GM13977 (cell line): ENCODE results near the gene FARP1.

Experiments
- DNase-seq: peaks from one replicate; pipeline ENCODE4 v3.0.0; 2012; ENCODE audit warnings: low spot score
- CTCF ChIP-seq: IDR thresholded peaks from 2 replicates; pipeline ENCODE4 v1.5.1; 2012; ENCODE audit warnings: mild to moderate bottlenecking, control low read depth; ENCODE audit not compliant: insufficient read depth; ENCODE audit errors: extremely low read depth, missing control alignments
- in situ Hi-C: fragments of 300-500 bp; cut with MboI; formaldehyde crosslinking; loops from one replicate; pipeline ENCODE4 v1.12.0; 2022; ENCODE audit warnings: low sequenced_read_pairs, low pct_unique_long_range_greater_than_20kb, mixed read lengths, inconsistent platforms; ENCODE audit not compliant: unreplicated experiment

Gene FARP1

GRCh38 chr13:98175823-98176222 is 32.9 kb downstream of the FARP1 start:
- DNase-seq = no peak
- in situ Hi-C loops = no loop called here
- no peak for TF ChIP-seq CTCF

DNA sequence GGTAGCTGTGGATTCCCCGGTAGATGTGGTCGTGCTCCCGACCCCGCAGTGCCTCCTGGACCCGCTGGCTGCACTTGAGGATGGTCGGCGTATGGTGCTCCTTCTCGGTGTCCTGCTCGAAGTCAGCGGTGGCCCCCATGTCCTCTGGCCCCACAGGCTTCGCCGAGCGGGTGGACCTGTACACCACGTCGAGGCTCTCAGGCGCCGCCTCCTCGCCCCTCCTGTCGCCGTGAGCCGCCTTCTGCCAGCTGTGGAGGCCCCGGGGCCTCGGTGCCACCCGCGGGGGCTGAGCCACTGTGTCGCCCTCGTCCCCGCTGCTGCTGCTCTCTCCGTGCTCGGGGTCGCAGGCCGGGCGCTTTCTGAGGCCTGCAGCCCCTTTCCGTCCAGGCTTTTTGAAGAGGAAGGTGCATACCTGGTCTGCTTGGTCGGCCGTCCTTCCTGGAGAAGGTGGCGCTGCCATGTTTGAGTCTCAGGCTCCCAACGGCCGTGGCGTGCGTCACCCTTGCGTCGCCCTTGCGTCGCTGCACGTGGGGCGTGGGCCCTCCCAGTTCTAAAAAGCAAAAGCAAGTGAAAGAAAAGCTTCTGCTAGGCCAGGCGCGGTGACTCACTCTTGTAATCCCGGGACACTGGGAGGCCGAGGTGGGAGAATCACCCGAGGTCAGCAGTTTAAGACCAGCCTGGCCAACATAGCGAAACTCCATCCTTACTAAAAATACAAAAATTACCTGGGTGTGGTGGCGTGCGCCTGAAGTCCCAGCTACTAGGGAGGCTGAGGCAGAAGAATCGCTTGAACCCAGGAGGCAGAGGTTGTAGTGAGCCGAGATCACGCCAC is 34.1 kb downstream of the FARP1 start, which contains the start of gene RNF113B:
Gene RNF113B, minus strand, starts transcription at position 493 of the 832 bp plus-strand sequence. Its CDS starts 33 bp downstream, at position 460.
- no peak for DNase-seq
- in situ Hi-C loops = no loop called here
- no peak for TF ChIP-seq CTCF

DNA sequence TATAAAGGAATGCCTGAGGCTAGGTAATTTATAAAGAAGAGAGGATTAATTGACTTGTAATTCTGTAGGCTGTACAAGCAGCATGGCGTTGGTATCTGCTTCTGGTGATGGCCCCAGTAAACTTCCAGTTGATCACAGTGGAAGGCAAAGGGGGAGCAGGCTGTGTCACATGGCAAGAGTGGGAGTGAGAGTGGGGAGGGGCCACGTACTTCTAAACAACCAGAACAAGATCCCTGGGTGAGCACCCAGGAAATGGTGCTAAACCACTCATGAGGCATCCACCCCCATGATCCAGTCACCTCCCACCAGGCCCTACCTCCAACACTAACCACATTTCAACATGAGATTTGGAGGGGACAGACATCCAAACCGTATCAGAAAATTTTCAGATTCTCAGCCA is 37.2 kb downstream of the FARP1 start:
- in situ Hi-C loops = no loop called here
- no peak for DNase-seq
- TF ChIP-seq CTCF = no peak

- no peak for TF ChIP-seq CTCF
Measured at GRCh38 chr13:98181111-98181815, 38.4 kb downstream of the FARP1 start.

DNA sequence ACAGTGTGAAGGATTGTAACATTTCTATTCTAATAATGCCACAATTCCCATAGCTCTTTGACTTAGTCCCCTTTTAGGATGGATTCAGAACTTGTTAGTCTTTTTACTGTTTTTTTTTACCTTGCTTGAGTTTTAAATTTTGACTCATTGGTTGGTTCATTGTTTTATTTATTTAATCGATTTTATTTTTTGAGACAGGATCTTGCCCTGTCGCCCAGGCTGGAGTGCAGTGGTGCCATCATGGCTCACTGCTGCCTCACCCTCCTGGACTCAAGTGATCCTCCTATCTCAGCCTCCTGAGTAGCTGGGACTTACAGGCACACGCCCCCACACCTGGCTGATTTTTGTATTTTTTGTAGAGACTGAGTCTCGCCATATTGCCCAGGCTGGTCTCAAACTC is 39.3 kb downstream of the FARP1 start:
- in situ Hi-C loops = no loop called here
- no peak for DNase-seq

More at GRCh38 chr13:98181111-98181815, 38.4 kb downstream of the FARP1 start:
- in situ Hi-C loops = no loop called here
- no peak for DNase-seq

GRCh38 chr13:98182589-98182988 is 39.7 kb downstream of the FARP1 start:
- in situ Hi-C loops = no loop called here
- no peak for TF ChIP-seq CTCF
- DNase-seq = no peak

More for the DNA sequence above, 39.3 kb downstream of the FARP1 start:
- TF ChIP-seq CTCF = no peak
